ENCODE data around the gene LGI1.

DNA sequence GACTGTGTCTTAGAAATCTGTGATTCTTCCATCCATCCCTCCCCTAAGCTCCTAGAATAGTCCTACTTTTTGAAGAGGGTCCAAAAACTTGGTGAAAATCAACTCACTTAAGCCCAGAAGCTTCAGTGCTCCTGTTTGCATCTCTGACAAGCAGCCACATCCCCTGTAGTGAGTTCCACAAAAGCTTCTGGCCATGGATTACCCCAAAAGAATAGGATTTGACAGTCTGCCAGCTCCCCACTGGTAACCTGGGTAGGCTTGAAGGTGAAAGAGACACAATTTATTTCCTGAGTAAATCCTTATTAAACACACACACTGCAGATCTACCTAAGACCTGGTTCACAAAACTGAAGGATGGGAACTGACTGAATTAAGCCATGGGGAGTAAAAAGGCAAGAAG is 46.5 kb downstream of the LGI1 start:
- TF ChIP-seq REST (IDR thresholded peaks at IDR 0.05; ENCODE audit: insufficient read depth in 1 of 2, low read depth in 2 of 2, low read length in 1 of 2): no peak
- no peak for TF ChIP-seq POLR2AphosphoS5 (IDR thresholded peaks at IDR 0.05; ENCODE audit: low read depth, low read length)
- TF ChIP-seq, protein P1, sequence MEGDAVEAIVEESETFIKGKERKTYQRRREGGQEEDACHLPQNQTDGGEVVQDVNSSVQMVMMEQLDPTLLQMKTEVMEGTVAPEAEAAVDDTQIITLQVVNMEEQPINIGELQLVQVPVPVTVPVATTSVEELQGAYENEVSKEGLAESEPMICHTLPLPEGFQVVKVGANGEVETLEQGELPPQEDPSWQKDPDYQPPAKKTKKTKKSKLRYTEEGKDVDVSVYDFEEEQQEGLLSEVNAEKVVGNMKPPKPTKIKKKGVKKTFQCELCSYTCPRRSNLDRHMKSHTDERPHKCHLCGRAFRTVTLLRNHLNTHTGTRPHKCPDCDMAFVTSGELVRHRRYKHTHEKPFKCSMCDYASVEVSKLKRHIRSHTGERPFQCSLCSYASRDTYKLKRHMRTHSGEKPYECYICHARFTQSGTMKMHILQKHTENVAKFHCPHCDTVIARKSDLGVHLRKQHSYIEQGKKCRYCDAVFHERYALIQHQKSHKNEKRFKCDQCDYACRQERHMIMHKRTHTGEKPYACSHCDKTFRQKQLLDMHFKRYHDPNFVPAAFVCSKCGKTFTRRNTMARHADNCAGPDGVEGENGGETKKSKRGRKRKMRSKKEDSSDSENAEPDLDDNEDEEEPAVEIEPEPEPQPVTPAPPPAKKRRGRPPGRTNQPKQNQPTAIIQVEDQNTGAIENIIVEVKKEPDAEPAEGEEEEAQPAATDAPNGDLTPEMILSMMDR (IDR thresholded peaks at IDR 0.05): no peak

All from Panc1 (cell line).